Cerebellar cortex (tissue), 1 donor: Measurements from ENCODE around the gene FCRL6.

Experiments
- DNase-seq: peaks from one replicate; pipeline ENCODE4 v3.0.0-alpha.2; 2015; ENCODE audit warnings: low spot score

The FCRL6 gene

DNA sequence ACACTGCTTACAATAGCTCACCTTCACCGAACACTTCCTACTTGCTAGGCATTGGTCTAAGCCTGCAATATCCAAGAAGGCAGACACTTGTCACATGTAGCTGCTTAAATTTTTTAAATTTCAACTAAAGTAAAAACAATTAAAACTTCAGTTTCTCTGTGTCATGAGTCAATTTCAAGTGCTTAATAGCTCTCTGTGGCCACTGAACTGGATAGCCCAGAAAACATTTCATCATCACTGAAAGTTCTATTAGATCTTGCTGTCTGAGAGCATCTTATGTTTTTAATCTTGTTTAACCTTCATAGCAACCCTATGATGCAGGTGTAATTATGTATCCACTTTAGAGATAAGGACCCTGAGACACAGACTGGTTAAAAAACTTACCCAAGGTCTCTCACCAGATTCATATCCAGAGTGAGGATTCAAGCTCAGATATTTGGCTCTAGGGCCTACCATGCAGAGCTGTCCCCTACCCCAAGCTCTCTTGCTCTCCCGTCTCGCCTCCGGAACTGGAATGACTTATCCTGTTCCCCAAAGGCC is 2.6 kb upstream of the FCRL6 start:
- no peak for DNase-seq

DNA sequence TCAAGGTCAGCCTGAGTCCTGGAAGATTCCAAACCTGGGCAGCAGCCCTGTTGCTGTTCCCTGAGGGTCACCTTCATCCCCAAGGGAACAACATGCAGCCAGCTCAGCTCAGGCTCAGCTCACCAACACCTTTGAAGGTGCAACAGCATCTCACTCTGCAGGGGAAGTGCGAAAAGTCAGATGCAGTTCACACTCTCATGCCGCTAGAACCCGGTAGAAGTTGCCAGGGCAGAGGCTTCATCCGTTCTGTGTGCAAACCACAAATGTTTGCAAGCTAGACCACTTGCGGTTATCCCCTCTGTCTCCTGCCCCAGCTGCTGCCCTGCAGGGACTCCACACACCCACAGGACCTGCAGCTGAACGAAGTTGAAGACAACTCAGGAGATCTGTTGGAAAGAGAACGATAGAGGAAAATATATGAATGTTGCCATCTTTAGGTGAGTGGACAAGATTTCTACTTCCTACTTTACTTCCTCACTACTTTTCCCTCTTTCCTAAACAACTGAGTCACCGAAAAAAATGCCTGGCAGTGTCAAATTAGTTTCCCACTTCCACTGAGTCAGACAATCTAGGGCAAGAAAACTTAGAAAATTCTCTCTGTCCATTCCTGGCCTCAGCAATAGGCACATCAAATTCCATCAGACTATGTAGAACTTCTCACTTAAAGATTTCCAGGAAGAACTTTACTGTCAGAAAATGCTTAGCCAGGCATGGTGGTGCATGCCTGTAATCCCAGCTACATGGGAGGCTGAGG is 1.8 kb upstream of the FCRL6 start:
- DNase-seq, result no peak

DNA sequence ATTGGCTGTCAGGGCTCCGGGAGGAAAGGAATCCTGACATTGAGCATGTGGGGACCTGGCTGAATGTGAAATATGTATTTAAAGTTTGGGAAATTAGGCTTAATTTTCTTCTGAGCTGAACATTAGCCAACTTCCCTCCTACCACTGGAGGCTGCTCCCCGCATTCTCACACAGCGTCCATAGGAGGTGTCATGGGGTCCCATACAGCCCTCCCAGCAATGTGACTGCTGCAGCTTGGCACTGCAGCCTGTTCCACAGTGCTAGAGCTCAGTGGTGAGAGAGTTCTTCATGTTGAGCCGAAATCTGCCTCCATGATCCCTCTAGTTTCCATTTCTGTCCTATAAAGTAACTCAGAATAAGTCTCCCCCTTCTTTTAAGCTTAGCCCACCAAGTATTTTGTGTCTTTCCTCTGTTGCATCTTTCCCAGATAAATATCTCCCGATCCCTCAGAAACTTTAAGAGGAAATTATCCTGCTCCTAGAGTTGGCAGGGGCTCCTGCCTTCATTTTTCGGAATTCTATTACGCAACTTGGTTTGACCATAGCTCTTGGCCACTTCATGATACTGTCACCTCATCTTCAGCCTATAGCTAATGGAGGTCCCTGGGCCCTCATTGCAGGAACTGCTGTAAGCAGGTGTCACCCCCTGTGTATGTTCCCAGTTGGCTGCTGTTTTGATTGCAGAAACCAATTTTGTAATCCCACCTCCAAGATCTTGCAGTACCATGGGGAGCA is 2.0 kb downstream of the FCRL6 start:
- DNase-seq, result no peak

DNA sequence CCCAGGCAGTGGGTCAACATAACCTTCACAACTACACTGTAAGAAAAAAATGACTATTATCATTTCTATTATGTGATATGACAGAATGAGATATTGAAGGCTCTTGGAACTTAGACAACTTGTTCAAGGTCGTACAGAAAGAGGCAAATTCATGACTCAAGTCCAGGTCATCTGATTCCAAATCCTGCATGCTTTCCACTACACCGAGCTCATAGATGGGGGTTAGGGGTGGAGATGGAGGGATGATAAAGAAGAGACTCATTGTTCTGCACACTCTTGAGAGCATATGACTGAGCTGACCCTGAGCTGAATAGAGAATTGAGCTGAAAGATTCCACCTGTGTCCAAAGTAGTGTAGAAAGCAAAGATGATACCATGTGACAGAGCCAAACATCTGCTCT is 2.8 kb downstream of the FCRL6 start:
- no peak for DNase-seq

DNA sequence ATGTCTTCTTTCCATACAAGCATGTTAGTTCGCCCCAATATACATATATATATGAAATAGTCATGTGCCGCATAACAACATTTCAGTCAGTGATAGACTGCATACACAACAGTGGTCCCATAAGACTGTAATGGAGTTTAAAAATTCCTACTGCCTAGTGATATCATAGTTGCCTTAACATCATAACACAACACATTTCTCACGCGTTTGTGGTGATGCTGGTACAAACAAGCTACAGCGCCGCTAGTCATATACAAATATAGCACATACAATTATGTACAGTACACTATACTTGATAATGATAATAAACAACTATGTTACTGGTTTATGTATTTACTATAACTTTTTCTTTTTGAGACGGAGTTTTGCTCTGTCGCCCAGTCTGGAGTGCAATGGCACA is 13.8 kb downstream of the FCRL6 start:
- DNase-seq, result no peak

DNA sequence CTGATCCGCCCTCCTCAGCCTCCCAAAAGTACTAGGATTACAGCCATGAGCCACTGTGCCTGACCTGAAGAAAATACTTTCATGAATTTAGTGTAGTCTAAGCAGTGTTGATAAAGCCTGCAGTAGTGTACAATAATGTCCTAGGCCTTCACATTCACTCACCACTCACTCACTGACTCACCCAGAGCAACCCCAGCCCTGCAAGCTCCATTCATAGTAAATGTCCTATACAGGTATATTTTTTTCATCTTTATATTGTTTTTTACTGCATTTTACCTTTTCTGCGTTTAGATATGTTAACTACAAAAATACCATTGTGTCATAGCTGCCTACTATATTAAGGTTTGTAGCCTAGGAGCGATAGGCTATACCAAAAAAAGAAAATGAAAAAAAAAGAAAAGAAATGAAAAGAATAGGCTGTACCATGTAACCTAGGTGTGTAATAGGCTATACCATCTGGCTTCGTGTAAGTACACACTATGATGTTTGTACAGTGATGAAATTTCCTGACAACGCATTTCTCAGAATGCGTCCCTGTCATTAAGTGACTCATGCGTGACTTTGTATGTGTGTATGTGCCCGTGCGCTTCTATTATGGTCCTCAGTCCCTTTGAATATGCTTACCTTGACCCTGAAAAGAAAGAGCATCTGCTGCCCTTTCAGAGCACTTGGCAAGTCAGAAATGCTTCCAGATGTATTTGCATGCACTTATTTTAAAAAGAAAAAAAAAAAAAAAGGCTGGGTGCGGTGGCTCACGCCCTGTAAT is 15.3 kb downstream of the FCRL6 start:
- DNase-seq, result no peak

DNA sequence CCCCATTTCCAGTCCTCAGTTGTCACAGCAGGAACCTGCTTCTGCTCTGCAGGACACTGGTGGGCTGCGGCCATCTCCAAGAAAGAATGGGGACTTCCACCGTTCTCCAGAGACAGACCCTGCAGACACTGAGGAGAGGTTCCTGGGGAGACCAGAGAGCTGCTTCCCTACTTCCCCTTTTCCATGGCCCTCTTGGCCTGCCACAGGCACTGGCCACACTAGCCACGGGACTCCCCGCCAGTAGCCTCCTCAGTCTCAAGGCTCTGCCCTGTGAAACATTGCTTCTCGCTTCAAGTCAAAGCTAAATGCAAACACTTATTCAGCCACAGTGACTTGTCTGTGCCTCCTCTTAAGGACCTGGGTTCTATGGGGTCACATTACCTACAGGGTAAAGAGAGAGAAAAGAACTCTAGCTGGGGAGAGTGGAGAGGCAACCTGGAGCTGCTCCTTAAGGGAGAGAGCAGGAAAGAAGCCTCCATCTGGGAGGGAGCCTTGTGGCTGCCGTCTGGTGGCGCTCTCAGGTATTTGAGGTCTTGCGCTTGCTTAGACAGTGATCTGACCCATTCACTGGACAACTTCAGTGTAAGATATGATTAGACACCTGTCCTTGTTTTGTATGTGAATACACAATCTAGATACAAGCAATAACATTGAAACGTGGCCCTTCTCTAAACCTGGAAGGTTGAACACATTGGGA is 19.2 kb downstream of the FCRL6 start:
- peak; percentile 68 for DNase-seq

DNA sequence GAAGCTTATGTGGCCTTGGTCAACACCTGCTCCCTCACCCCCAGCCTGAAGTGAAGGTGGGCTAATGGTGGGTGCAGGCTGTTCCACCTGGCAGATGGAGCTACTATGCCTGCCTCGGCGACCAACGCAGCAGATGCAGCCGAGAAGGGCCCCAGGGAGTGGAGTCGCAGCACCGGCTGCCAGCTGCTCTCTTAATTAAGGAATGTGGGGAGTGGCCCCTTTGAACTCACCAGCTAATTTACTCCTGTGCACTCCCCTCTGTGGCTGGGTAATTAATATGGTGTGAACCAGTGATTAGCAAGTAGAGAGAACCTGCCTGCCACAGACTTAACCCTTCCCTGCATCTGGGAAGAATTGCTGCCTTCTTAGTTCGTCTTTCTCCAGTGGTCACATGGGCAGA is 21.2 kb downstream of the FCRL6 start:
- DNase-seq, result no peak

DNA sequence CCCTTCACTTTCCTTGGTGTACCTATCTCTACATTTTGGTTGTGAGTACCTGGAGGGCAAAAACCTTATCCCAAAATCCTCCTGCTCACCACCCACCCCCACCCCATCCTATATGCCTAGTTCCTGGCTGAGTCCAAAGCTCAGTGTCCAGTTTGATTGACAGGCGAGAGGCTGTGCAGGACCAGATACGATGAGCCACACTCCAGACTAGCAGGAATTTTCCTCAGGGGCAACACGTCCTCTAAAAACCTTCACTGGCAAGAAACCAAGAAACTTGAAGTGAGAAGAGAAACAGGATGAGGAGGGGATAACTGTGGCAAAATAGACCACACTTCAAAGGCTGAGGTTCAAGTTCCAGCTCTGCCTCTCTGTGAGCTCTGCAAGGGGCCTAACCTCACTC is 23.4 kb downstream of the FCRL6 start:
- DNase-seq, result no peak

DNA sequence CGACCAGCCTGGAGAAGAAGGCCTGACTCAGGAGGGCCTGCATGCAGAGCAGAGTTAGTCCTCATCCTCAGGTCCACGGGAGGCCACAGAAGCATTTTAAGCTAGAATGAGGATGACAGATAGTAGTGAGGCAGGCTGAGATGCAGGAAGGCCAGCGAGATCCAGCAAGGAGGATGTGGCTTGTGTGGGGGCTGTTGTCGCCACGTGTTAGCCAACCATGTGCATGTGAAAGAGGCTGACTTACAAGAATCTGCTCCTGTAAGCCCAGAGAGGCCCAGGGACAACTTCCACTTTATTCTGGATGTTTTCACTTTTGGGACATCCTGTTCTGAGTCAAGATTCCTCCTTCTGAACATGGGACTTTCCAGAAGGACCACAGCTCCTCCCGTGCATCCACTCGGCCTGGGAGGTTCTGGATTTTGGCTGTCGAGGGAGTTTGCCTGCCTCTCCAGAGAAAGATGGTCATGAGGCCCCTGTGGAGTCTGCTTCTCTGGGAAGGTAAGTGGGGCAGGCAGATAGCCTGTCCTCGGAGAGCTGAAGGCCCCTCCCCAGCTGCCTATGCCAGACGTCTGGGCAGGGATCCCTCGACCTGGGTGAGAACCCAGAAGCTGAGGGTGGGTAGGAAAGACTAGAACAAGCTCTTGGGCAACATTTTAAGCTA is 24.4 kb downstream of the FCRL6 start, which contains the start of gene SLAMF8:
Gene SLAMF8, plus strand, starts transcription at position 433 of the 661 bp plus-strand sequence. Its CDS starts 26 bp downstream, at position 459.
- DNase-seq, result no peak

DNA sequence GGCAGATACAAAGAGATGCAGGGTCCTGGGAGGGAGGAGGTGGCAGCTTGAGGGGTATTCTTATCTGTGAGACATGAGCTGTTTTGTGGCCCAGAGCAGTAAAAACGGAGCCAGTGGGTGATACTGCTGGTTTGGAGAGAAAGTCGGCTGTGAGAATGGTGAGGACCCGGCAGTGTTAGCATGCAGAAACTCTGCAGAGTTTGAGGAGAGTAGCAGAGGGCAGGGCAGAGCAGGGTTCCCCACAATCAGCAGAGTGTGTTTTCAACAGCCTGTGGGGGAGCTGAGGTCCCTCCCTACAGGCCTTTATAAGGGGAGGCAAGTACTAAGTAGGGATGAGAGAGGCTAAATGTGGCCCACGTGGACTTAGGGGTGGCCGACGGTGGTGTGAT is 24.9 kb downstream of the FCRL6 start:
- no peak for DNase-seq

DNA sequence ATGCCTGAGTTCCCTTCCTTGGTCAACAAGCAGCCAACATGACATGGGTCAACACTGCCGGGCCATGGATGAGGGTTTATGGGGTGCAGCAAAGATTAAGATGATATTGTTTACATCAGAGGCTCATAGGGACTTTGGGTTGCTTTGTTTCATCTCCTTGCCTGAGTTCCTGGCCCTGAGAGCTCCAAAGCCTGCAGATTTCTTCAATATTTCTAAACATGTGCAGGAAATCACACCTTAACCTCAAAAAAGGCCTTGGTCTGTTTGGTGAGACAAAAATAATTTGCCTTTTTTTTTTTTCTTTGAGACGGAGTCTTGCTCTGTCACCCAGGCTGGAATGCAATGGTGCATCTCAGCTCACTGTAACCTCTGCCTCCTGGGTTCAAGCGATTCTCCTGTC is 25.4 kb downstream of the FCRL6 start:
- no peak for DNase-seq

DNA sequence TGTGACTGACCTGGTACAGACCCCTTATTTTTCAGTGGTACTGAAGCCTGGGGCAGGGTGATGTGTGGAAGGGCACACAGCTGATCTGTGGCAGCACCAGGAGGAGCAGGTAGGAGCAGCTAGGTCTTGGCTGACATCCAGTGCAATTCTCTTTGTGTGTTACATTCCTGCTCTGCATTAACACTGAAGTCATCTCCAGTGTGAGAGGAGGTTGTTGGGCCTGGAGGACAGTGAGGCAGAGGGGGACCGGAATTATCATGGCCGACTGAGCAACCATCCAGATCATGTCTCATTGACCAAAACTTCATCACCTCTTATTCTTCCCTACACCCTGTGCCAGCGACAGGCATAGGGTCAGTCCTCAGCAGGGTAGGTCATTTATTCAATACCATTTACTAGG is 26.0 kb downstream of the FCRL6 start:
- DNase-seq, result no peak

DNA sequence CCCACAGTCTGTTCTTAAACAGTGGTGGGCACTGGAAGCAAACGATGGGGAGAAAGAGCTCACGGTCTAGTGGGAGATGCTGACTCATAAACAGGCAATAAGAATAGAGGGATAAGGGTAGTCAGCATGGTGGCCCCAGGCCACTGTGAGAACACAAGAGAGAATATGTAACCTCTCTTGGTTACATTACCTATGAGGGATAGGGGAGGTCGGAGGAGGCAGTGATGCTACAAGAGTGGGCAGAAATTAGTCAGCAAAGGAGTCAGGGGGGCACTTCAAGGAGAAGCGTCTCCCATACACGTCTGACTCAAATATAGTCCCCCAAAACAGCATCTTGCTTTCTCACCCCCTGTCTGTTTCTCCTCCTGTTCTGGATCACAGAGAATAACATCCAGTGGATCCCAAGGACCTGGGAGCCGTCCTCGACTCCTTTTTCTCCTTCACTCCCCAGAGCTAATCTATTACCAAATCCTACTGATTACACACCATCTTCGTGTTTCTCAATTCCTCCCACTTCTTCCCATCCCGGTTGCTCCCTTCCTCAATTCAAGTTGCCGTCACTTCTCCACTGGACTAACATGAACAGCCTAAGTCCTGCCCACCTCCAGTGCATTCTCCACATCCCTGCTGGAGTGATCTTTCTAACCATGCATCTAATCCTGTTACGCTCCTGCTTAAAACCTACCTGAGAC is 26.6 kb downstream of the FCRL6 start:
- no peak for DNase-seq

DNA sequence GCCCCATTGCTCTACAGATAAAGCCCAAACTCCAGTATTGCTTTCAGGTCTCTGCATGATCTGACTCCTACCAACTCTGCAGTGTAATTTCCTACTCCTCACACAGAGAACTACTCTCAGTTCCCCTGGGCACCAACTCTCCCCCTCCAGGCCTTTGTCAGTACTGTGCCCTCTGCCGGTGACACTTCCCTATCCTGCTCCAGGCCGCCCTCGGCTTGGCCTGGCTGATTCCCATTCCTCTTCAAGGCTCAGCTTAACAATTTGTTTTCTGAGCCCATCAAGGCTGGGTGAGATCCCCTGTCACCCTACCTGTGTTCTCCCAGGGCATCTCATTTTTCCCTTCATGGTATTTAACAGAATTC is 27.1 kb downstream of the FCRL6 start:
- peak; percentile 12 for DNase-seq

DNA sequence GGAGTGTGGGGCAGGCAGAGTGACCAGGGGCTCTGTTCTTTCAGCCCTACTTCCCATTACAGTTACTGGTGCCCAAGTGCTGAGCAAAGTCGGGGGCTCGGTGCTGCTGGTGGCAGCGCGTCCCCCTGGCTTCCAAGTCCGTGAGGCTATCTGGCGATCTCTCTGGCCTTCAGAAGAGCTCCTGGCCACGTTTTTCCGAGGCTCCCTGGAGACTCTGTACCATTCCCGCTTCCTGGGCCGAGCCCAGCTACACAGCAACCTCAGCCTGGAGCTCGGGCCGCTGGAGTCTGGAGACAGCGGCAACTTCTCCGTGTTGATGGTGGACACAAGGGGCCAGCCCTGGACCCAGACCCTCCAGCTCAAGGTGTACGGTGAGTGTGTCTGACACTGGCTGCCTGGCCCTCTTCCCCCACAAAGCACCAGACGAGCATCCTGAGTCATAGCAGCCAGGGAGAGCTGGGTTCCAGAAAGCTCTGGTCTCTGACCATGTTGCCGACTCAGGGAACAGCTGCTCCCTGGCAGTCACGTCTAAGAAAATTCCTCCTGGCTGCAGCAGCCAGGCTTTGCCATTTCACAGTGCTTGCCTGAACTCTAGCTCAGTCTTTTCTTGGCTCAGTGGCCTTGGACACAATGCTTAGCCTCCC is 27.8 kb downstream of the FCRL6 start:
- no peak for DNase-seq

DNA sequence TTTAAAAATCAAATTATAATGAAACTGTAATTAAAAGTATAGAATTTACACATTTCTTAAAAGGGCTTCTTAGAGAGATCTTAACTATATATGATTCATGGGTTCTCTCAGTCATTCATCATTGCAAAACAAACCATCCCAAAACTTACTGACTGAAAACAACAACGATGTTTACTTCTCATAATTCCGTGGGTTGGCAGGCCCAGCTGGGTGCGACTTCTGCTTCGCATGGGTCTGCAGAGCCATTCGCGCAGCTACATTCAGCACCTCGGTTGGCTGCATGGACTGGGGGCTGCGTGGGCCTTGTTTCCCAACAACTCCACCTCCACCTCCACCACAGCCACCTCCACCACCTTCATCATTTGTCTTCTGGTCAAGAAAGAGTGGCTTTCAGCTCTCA is 28.6 kb downstream of the FCRL6 start:
- DNase-seq, result no peak

DNA sequence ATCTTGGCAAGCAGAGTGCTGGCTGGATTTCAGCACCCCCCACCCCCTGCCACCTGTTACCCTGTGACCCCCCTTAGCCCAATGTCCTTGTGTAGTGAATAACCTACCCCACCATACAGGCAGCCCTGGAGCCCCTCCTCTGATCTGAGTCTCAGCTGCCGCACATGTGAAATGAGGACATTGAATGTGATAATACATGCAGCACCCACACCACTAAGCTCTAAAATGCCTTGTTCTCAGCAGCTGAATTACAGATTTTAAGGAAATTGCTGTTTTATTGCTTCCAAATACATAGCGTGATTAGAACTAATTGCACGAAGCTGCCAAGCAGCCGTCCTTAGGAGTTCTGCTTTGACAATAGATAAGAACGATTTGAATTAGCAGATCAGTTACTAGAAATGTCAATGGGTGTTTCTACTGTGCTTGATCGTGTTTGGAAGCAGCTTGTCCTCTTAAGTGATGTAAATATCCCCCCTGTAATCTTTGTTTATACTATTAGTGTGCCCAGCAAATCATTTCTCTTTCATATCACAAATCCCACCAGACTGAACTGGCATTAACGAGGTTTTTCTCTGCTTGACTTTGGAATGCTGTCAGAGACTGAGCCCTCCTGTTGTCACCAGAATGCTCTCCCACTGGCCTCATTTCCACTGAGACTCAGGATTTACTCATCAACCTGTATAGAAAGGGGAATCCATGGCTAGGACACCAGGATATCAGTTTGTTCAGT is 29.4 kb downstream of the FCRL6 start:
- DNase-seq, result peak; percentile 16

DNA sequence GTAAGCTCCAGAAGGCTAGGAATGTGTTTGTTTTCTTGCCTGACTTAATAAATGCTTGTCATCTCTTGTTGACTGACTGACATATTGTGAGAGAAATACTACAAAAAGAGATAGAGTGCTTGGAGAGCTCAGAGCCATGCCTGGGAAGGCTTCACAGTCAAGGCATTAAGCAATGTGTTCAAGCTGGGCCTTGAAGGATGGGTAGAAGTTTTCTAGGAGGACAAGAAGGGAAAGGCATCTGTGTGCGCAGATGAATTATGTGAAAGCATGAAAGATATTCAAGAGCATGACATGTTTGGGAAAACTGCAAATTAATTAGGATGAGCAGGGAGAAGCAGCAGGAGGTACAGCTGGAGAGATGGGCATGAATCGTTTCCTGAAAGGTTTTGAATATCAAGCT is 30.1 kb downstream of the FCRL6 start:
- no peak for DNase-seq

DNA sequence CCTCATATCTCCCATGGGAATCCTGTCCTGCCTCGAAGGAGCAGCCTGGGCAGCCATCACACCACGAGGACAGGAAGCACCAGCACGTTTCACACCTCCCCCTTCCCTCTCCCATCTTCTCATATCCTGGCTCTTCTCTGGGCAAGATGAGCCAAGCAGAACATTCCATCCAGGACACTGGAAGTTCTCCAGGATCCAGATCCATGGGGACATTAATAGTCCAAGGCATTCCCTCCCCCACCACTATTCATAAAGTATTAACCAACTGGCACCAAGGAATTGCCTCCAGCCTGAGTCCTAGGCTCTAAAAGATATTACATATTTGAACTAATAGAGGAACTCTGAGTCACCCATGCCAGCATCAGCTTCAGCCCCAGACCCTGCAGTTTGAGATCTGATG is 33.2 kb downstream of the FCRL6 start:
- no peak for DNase-seq
